A204.1 (cell line): ENCODE data around the gene OSGEP.
A peak's percentile ranks its signal among the peaks of the same experiment; 100 is the strongest.
"Not testable (repeated sequence)": the region's sequence is repeated elsewhere in the genome, so short reads cannot be mapped to it uniquely, and the experiment has no call there.

Experiments used
- FAIRE-seq: peaks from 2 replicates; lab custom pipeline; 2012; peaks lifted over from hg19 to GRCh38; lab: Jason Lieb, UNC

Gene OSGEP

GRCh38 chr14:20469890-20470602, 15.4 kb upstream of the OSGEP start:
- FAIRE-seq: no peak

GRCh38 chr14:20469242-20469889, 14.8 kb upstream of the OSGEP start, which contains the start of gene PNP:
Gene PNP (plus strand): TSS chr14:20469406. CDS start chr14:20469525, 119 bp downstream.
- peak; percentile 40 for FAIRE-seq

- FAIRE-seq: no peak
Measured at GRCh38 chr14:20468764-20469241, 14.2 kb upstream of the OSGEP start.

GRCh38 chr14:20461225-20462141, 6.9 kb upstream of the OSGEP start, which contains the start of gene PIP4P1:
Gene PIP4P1 (minus strand): TSS chr14:20461434. CDS start chr14:20461325, 109 bp downstream.
- FAIRE-seq: peak; percentile 99

GRCh38 chr14:20460458-20461224, 6.0 kb upstream of the OSGEP start:
- no peak for FAIRE-seq

- FAIRE-seq: no peak
Measured at GRCh38 chr14:20458031-20458789, 3.6 kb upstream of the OSGEP start.

GRCh38 chr14:20456971-20457370, 2.4 kb upstream of the OSGEP start:
- no peak for FAIRE-seq

- no peak for FAIRE-seq
Measured at GRCh38 chr14:20455355-20456300, 1.0 kb upstream of the OSGEP start.

- not testable (repeated sequence) for FAIRE-seq
Measured at GRCh38 chr14:20452831-20453230, 1.8 kb downstream of the OSGEP start.

- no peak for FAIRE-seq
Measured at GRCh38 chr14:20446889-20447288, 7.7 kb downstream of the OSGEP start.

GRCh38 chr14:20443650-20444049, 11.0 kb downstream of the OSGEP start:
- not testable (repeated sequence) for FAIRE-seq

GRCh38 chr14:20441461-20441860, 13.2 kb downstream of the OSGEP start:
- no peak for FAIRE-seq

- FAIRE-seq: no peak
Measured at GRCh38 chr14:20440882-20441281, 13.7 kb downstream of the OSGEP start.

- no peak for FAIRE-seq
Measured at GRCh38 chr14:20440465-20440864, 14.1 kb downstream of the OSGEP start.

- no peak for FAIRE-seq
Measured at GRCh38 chr14:20438664-20439063, 15.9 kb downstream of the OSGEP start.

GRCh38 chr14:20436363-20436755, 18.3 kb downstream of the OSGEP start:
- no peak for FAIRE-seq

GRCh38 chr14:20435582-20436362, 18.8 kb downstream of the OSGEP start, which contains the start of gene KLHL33:
Gene KLHL33 (minus strand): TSS chr14:20436166. CDS start chr14:20435811, 355 bp downstream.
- FAIRE-seq: no peak

- FAIRE-seq: no peak
Measured at GRCh38 chr14:20434701-20435581, 19.7 kb downstream of the OSGEP start.
